Bone marrow (tissue), 2 donors: ENCODE results near the gene TSTD2.
A peak's percentile ranks its signal among the peaks of the same experiment; 100 is the strongest.

Experiments
- DNase-seq, 2 donors: peaks; one replicate each; lab custom pipeline; 2025; lab: John Stamatoyannopoulos, UW

The TSTD2 gene

GRCh38 chr9:97632985-97633858 is at the start of gene TSTD2, which contains the start of gene NCBP1:
Gene TSTD2 (minus strand): TSS chr9:97633368. CDS start chr9:97627562, 5,806 bp downstream.
Gene NCBP1 (plus strand): TSS chr9:97633821. CDS start chr9:97633882, 61 bp downstream.
- peak; percentile 96 to 99 for DNase-seq

GRCh38 chr9:97682242-97682641 is 49.1 kb upstream of the TSTD2 start:
- no peak for DNase-seq

- DNase-seq, result no peak
These were observed 42.5 kb upstream of the TSTD2 start for GRCh38 chr9:97675655-97676054.

- no peak for DNase-seq
These were observed 40.8 kb upstream of the TSTD2 start for GRCh38 chr9:97673922-97674321.

GRCh38 chr9:97672403-97672802 is 39.2 kb upstream of the TSTD2 start:
- DNase-seq, result no peak

GRCh38 chr9:97670586-97670985 is 37.4 kb upstream of the TSTD2 start:
- DNase-seq, result no peak

GRCh38 chr9:97668485-97668884 is 35.3 kb upstream of the TSTD2 start:
- no peak for DNase-seq

GRCh38 chr9:97666907-97667686 is 33.9 kb upstream of the TSTD2 start:
- DNase-seq, result peak in 1 of 2 donors; percentile 13

GRCh38 chr9:97665742-97666141 is 32.6 kb upstream of the TSTD2 start:
- DNase-seq, result no peak

- DNase-seq, result no peak
These were observed 27.7 kb upstream of the TSTD2 start for GRCh38 chr9:97660847-97661246.

GRCh38 chr9:97660340-97660739 is 27.2 kb upstream of the TSTD2 start:
- peak in 1 of 2 donors; percentile 4 for DNase-seq

- no peak for DNase-seq
These were observed 26.6 kb upstream of the TSTD2 start for GRCh38 chr9:97659771-97660170.

- DNase-seq, result no peak
These were observed 25.5 kb upstream of the TSTD2 start for GRCh38 chr9:97658707-97659106.

- peak in 1 of 2 donors; percentile 33 for DNase-seq
These were observed 18.5 kb upstream of the TSTD2 start for GRCh38 chr9:97651646-97652045.

- no peak for DNase-seq
These were observed 14.8 kb upstream of the TSTD2 start for GRCh38 chr9:97647996-97648395.

- no peak for DNase-seq
These were observed 12.6 kb upstream of the TSTD2 start for GRCh38 chr9:97645720-97646119.

- DNase-seq, result no peak
These were observed 7.2 kb upstream of the TSTD2 start for GRCh38 chr9:97640325-97640724.

- no peak for DNase-seq
These were observed 5.5 kb upstream of the TSTD2 start for GRCh38 chr9:97638666-97639065.

GRCh38 chr9:97636903-97637302 is 3.7 kb upstream of the TSTD2 start:
- DNase-seq, result no peak

- no peak for DNase-seq
These were observed 1.9 kb upstream of the TSTD2 start for GRCh38 chr9:97635026-97635425.

- DNase-seq, result no peak
These were observed 807 bp upstream of the TSTD2 start for GRCh38 chr9:97633859-97634490.

- DNase-seq, result no peak
These were observed 752 bp downstream of the TSTD2 start for GRCh38 chr9:97632248-97632984.
